Erythroblast (primary cell): ENCODE data around the gene TCF4.

Experiments used
- GATA1 ChIP-seq: IDR thresholded peaks from 2 replicates; pipeline ENCODE4 v1.6.1; 2011; ENCODE audit warnings: low read depth, mild to moderate bottlenecking, control low read depth, low read length, moderate library complexity
- POLR2A ChIP-seq: IDR thresholded peaks from 2 replicates; pipeline ENCODE4 v1.6.1; 2011; ENCODE audit warnings: mild to moderate bottlenecking, low read length

GRCh38 chr18:55637204-55637603 lies 49.2 kb upstream of the TCF4 start:
- TF ChIP-seq POLR2A = no peak
- no peak for TF ChIP-seq GATA1
